ENCODE results near the gene NACA2.

The NACA2 gene

GRCh38 chr17:61547113-61547512 is 43.9 kb downstream of the NACA2 start:
- DNase-seq (ENCODE audit: low read depth in 2 of 2), result no peak

- DNase-seq (ENCODE audit: low read depth in 2 of 2), result no peak
Observed at GRCh38 chr17:61545335-61545938, 45.6 kb downstream of the NACA2 start.

GRCh38 chr17:61543786-61544415 is 47.1 kb downstream of the NACA2 start:
- DNase-seq (ENCODE audit: low read depth in 2 of 2), result no peak

- no peak for DNase-seq (ENCODE audit: low read depth in 2 of 2)
Observed at GRCh38 chr17:61542027-61542426, 49.0 kb downstream of the NACA2 start.

- no peak for DNase-seq (ENCODE audit: low read depth in 2 of 2)
Observed at GRCh38 chr17:61540874-61541273, 50.1 kb downstream of the NACA2 start.
